Measurements from ENCODE around the gene REPIN1.

The REPIN1 gene

DNA sequence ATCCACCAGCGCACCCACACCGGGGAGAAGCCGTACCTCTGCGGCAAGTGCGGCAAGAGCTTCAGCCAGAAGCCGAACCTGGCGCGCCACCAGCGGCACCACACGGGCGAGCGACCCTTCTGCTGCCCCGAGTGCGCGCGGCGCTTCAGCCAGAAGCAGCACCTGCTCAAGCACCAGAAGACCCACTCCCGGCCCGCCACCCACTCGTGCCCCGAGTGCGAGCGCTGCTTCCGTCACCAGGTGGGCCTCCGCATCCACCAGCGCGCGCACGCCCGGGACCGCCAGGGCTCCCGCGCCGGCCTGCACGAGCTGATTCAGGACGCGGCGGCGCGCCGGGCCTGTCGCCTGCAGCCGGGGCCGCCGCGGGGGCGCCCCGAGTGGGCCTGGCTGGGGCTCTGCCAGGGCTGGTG is 28.2 kb downstream of the REPIN1 start:
- Histone ChIP-seq H3K4me3 (no peak overlapping the region), H3K9me3 (no peaks in the 10 kb centered on the region), H3K4me1 (no peaks in the 10 kb centered on the region), H3K27ac (no peak overlapping the region), H3K27me3 (no peaks in the 10 kb centered on the region), H3K36me3 (peaks cover 3 to 33% (median 14%) of the 10 kb centered on the region in 3 donors)
- intact Hi-C loops (cut with DNase I; ENCODE audit: low total_unique reads): no loop called here
- no peak for DNase-seq
- TF ChIP-seq CTCF (IDR thresholded peaks at IDR 0.05): no peak

- no peak for DNase-seq
Observed at GRCh38 chr7:150397346-150398107, 28.9 kb downstream of the REPIN1 start.

GRCh38 chr7:150398108-150398964 is 29.7 kb downstream of the REPIN1 start:
- H3K9me3 ChIP-seq: no peaks in the 10 kb centered on the region
- TF ChIP-seq CTCF (IDR thresholded peaks at IDR 0.05): no peak
- no peak for DNase-seq
- peaks cover 0 to under 1% (median under 1%) of the 10 kb centered on the region in 4 donors for H3K4me1 ChIP-seq
- H3K4me3 ChIP-seq: no peak overlapping the region
- no peak overlapping the region for H3K27ac ChIP-seq
- intact Hi-C loops (cut with DNase I; ENCODE audit: low total_unique reads): no loop called here
- H3K36me3 ChIP-seq: peaks cover 3 to 33% (median 14%) of the 10 kb centered on the region in 3 donors
- H3K27me3 ChIP-seq: no peaks in the 10 kb centered on the region

More at GRCh38 chr7:150397346-150398107, 28.9 kb downstream of the REPIN1 start:
- TF ChIP-seq CTCF (IDR thresholded peaks at IDR 0.05): no peak
- intact Hi-C loops (cut with DNase I; ENCODE audit: low total_unique reads): no loop called here
- peaks cover 3 to 33% (median 14%) of the 10 kb centered on the region in 3 donors for H3K36me3 ChIP-seq
- no peaks in the 10 kb centered on the region for H3K27me3 ChIP-seq
- H3K4me3 ChIP-seq: no peak overlapping the region
- H3K27ac ChIP-seq: no peak overlapping the region
- no peaks in the 10 kb centered on the region for H3K4me1 ChIP-seq
- H3K9me3 ChIP-seq: no peaks in the 10 kb centered on the region

DNA sequence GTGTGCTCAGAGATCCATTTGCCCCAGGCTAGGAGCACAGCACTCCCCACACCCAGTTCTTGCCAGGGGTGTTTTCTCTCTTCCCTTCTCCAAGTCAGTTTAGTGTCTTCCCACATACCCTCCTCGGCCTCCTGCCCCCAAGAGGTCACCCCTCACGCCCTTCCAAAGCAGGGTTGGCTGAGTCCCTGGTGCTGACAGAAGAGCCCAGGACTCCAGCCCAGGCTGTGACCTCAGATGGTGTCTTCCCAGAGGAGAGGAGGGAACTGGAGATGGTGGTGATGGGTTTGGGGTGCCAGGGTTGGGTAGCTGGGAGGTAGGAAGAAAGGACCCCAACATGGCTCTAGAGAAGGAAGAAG is 30.3 kb downstream of the REPIN1 start:
- no peak for TF ChIP-seq CTCF (IDR thresholded peaks at IDR 0.05)
- DNase-seq: no peak
- H3K36me3 ChIP-seq: peaks cover 3 to 33% (median 14%) of the 10 kb centered on the region in 3 donors
- H3K27ac ChIP-seq: no peak overlapping the region
- intact Hi-C loops (cut with DNase I; ENCODE audit: low total_unique reads): no loop called here
- H3K9me3 ChIP-seq: no peaks in the 10 kb centered on the region
- H3K4me1 ChIP-seq: peaks cover 0 to 6% (median 6%) of the 10 kb centered on the region in 4 donors
- no peak overlapping the region for H3K4me3 ChIP-seq
- H3K27me3 ChIP-seq: no peaks in the 10 kb centered on the region

DNA sequence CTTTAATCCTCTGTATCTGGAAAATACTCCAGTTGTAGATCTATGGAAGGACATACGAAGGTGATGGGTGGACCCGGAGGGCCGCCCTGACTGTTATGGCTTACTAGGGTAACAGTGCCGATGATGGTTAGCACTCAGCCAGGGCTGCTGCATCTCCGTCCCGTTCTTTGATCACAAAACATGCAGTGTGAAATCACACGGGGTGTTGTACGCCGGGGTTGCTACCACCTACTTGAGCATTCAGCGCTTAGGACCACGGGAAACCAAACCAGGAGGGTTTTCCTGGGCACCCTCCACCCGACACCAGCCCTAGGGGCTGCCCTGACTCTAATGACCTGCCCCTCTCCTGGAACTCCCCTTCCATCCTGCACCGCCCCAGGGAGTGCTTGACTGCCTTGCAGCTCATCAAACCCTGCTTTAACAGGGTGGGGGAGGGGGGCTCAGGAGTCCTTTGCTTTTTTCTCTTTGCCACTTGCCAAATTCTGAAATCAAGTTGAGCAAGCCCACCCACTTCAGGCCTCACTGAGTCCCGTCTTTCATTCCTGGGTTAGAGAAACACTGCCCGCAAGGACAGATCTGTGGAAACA is 30.9 kb downstream of the REPIN1 start:
- Histone ChIP-seq H3K36me3 (peaks cover 3 to 33% (median 14%) of the 10 kb centered on the region in 3 donors), H3K4me3 (no peak overlapping the region), H3K9me3 (no peaks in the 10 kb centered on the region), H3K27ac (no peak overlapping the region), H3K27me3 (no peaks in the 10 kb centered on the region), H3K4me1 (peaks cover 0 to 12% (median 11%) of the 10 kb centered on the region in 4 donors)
- intact Hi-C loops (cut with DNase I; ENCODE audit: low total_unique reads): loop anchor here (10.0 kb wide), 1 partner anchor 625 kb away; the partner anchor contains the start of gene ZNF467
- no peak for DNase-seq
- no peak for TF ChIP-seq CTCF (IDR thresholded peaks at IDR 0.05)
